A549 (cell line): ENCODE data around the gene C6orf52.

ENCODE experiments used
- BHLHE40 ChIP-seq: IDR thresholded peaks from 2 replicates; pipeline ENCODE4 v1.6.1; 2012; ENCODE audit warnings: low read depth, low read length, inconsistent platforms
- CEBPB ChIP-seq, 2 experiments: fragments of >200 bp in 1 of 2; sonication (Bioruptor Twin) in 1 of 2; formaldehyde crosslinking in 1 of 2; IDR thresholded peaks; 2 replicates each; pipeline ENCODE4 v1.6.1; 2012 to 2016
- CTCF ChIP-seq: fragments of >200 bp; sonication (Bioruptor Twin); formaldehyde crosslinking; IDR thresholded peaks from 3 replicates; pipeline ENCODE4 v1.5.1; 2016
- EP300 ChIP-seq, 2 experiments: fragments of >200 bp; sonication (Bioruptor Twin); formaldehyde crosslinking; IDR thresholded peaks; 2 replicates in 1 of 2; 3 replicates in 1 of 2; pipeline ENCODE4 v1.6.1; 2016 to 2017
- ESRRA ChIP-seq: fragments of 150-350 bp; IDR thresholded peaks from 2 replicates; pipeline ENCODE4 v1.6.1; 2014; ENCODE audit warnings: mild to moderate bottlenecking, low read length, borderline replicate concordance
- FOSB ChIP-seq: fragments of 250-450 bp; sonication (Bioruptor Pico); IDR thresholded peaks from 2 replicates; pipeline ENCODE4 v1.5.0; 2020; ENCODE audit warnings: mild to moderate bottlenecking, moderate library complexity
- JUN ChIP-seq, 2 experiments: fragments of >200 bp; sonication (Bioruptor Twin); formaldehyde crosslinking; IDR thresholded peaks; 2 replicates in 1 of 2; 3 replicates in 1 of 2; pipeline ENCODE4 v1.6.1; 2016 to 2017
- PHF8 ChIP-seq: fragments of 200-600 bp; sonication (generic); IDR thresholded peaks from 2 replicates; pipeline ENCODE4 v1.6.1; 2016; ENCODE audit warnings: low read depth, mild to moderate bottlenecking, antibody characterized with exemption, moderate library complexity, borderline replicate concordance
- POLR2A ChIP-seq: IDR thresholded peaks from 2 replicates; pipeline ENCODE4 v1.6.1; 2012; ENCODE audit warnings: mild to moderate bottlenecking, low read length
- RAD21 ChIP-seq, 2 experiments: fragments of >200 bp in 1 of 2; sonication (Bioruptor Twin) in 1 of 2; formaldehyde crosslinking in 1 of 2; IDR thresholded peaks in 1 of 2; conservative IDR thresholded peaks in 1 of 2; 2 replicates in 1 of 2; 3 replicates in 1 of 2; pipeline ENCODE4 v1.6.1; 2012 to 2018; ENCODE audit warnings: inconsistent platforms in 1 of 2
- RCOR1 ChIP-seq: fragments of 150-350 bp; IDR thresholded peaks from 2 replicates; pipeline ENCODE4 v1.6.1; 2014; ENCODE audit warnings: antibody characterized with exemption, low read length, low read depth
- REST ChIP-seq: fragments of 200-600 bp; sonication (generic); IDR thresholded peaks from 2 replicates; pipeline ENCODE4 v1.6.1; 2016; ENCODE audit warnings: antibody characterized with exemption, mild to moderate bottlenecking, moderate library complexity
- ZSCAN20 ChIP-seq: fragments of 250-450 bp; sonication (Bioruptor Pico); IDR thresholded peaks from 2 replicates; pipeline ENCODE4 v1.8.0; 2022; ENCODE audit warnings: mild to moderate bottlenecking, moderate library complexity

DNA sequence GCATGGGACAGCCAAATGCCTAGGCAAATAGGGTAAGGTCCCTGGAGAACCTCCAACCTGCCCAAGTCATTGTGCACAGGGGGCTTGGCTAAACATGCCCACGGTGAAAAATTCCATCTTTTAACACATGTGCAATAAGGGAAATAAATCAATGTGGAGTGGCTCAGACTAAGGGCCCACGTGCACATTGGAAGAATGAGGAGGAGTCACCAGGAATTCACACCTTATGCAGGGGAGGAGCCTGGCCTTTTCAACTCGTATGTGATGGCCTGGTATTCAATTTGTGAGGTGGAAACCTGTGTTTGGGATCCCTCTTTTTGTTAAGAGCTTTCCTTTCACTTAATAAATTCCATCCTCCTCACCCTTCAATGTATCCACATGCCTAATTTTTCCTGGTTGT lies 12.6 kb downstream of the C6orf52 start:
- TF ChIP-seq CTCF = no peak
- TF ChIP-seq RAD21 (conservative IDR thresholded peaks at IDR 0.05 in 1 of 2, IDR thresholded peaks at IDR 0.05 in 1 of 2) = no peak
- no peak for TF ChIP-seq CEBPB (IDR thresholded peaks at IDR 0.05)
- no peak for TF ChIP-seq REST
- no peak for TF ChIP-seq POLR2A
- TF ChIP-seq BHLHE40 = no peak
- TF ChIP-seq ESRRA = no peak
- no peak for TF ChIP-seq ZSCAN20 (CRISPR knock-in tag)
- no peak for TF ChIP-seq FOSB (CRISPR knock-in tag)
- no peak for TF ChIP-seq JUN (IDR thresholded peaks at IDR 0.05)
- TF ChIP-seq RCOR1 = no peak
- no peak for TF ChIP-seq EP300 (IDR thresholded peaks at IDR 0.05)
- TF ChIP-seq PHF8 = no peak
